Pulmonary artery endothelial cell (primary cell): ENCODE results near the gene VCL. TPM values are rescaled to one million over a fixed set of nuclear protein-coding genes. Genes with fewer than 3 reads are reported as not detected.

Source experiments
- DNase-seq: peaks from one replicate; pipeline ENCODE4 v3.0.0-alpha.2; 2011; ENCODE audit warnings: low read depth, low spot score
- total RNA-seq: library from RNA; depleted of rRNA; stranded (reverse); fragments of >200 nt; gene quantifications from 2 replicates; pipeline ENCODE4 v1.2.3, GENCODE V29; 2014

Gene VCL
- total RNA-seq, 1 donor from 2014 or later = 184 TPM

DNA sequence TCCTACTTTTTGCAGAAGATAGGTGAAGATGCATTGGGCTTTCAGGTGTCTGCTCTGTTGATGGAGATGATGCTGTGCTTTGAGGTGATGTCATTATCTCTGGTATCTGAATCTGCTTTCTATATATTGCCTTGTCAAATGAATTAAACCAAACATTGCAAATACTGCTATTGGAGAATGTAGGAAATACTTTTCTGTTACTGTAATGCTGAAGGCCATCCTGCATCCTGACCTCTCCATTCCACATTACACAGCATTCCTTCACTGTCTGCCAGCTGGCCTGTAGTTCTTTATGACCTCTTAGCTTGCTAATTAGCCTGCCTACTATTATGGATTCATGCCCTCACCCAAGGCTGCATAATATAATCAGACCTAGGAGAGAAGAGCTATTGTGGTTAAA, 73.2 kb downstream of the VCL start:
- peak; percentile 88 for DNase-seq

DNA sequence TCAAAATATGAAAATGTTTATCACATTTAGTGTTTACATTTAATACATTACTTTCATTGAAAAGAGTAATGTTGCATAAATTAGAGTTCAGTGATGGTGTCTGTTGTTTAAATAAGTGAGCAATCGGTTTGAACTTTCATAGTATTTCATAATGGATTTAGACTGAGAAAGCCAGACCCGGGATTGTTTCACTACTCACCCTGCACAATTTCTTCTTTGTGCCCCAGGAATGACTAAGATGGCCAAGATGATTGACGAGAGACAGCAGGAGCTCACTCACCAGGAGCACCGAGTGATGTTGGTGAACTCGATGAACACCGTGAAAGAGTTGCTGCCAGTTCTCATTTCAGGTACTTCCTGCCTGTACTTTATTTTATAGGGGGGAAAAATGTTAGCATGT, 74.6 kb downstream of the VCL start:
- no peak for DNase-seq

DNA sequence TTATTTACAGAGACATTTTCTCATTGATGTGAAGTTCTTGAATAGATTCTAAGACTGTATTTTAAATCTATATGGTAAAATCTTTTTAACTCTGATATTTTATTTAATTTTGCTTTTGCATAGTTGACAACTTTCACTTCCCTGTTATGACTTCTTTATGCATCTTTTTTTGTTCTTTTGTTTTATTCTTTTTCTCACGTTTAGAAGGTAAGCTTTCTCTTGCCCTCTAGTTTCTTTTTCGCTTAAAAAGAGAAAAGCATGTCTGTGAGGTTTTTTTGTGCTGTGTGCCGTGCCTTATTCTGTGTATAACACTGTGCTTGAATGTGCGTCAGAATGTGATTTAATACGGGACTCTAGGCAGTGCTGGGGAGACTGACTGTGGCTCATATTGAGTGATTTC, 78.0 kb downstream of the VCL start:
- no peak for DNase-seq

DNA sequence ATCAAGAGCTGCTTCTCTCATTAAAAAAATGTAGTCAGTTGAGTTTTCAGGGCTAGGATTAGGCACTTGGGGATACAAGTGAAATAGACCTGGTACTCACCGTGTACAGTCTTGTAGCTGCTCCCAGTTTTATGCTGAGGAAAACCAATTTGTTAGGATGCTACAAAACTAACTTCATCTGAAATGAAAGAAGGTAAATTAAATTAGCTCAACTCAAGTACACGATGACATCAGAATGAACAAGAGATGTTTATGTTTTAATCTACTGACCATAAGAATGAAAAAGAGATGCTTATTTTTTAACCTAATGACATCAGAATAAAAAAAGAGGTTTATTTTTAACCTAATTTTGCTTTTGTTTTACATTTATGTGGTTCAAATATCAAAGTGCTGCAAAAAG, 79.0 kb downstream of the VCL start:
- DNase-seq = no peak

DNA sequence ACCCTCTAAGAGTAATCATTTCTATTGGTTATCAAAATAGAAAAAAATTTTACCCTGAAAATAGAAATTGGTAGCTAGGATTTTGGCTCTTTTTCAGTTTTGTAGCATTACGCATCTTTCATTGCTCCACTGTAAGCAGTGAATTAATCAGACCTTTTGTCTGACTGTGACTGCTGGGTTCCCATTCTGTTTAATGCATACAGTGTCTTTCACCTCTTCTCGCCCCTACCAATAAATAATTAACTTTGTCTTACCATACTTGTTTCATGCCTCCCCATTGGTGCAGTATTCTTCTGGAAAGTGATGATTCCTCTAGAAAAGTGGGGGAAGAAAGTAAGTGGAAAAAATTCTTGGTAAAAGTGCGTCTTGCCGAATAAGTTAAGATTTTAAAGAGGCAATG, 79.5 kb downstream of the VCL start:
- DNase-seq = no peak

DNA sequence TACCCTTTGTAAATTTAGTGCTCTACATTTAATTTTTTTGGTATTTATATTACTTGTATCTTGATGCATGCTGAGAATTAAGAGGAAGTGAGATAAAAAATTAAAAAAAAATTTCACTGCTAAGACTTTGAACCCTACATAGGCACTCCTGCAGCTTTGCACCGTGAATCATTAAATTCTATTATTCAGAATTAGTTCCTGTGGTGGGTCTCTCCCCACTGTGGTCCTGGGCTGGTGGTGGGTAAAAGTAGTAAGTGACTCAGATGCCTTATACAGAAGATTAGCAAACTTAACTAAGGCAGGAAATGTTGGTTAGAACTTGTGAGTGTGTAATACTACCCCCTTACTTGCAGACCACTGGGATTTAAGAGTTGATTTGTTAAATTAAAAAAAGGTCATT, 80.1 kb downstream of the VCL start:
- DNase-seq = peak; percentile 27

DNA sequence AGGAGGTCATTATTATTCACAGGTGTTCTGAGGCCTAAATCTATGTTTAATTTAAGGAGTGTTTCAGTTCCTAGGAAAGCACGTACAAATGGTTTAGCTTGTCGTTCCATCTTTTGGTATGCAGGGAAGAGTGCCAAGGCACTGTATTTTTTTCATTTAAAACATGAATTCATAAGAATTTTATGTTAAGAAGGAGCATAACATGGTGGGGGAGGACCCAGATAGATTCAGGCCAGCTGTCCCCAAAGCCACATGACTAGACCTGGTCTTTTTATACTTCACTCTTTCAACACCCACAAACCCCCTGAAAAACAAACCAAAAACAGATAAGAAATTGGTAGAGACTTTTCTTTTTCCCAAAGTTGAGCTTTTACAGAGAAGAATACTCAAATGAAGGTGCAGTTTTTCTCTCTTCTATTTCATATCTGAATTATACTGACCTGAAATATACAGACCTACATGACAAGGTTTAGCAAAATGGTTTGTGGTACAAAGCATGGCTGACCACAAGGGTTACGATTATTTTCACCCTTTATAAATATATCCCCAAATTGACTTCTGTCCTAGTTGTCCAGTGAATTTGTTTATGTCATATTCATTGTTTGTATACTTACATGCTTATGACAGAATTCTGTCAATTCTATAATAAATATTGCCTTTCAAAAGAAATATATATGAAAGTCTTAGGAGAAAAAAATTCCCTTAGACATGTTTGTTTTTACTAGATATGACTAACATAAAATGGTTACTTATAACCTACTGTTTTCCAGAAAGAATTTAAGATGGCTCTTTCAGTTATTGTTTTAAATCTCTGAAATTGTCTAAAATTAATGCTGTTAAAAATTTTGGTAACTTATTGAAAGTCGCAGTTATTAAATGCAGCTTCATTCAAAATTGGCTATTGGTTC, 81.4 kb downstream of the VCL start:
- no peak for DNase-seq

DNA sequence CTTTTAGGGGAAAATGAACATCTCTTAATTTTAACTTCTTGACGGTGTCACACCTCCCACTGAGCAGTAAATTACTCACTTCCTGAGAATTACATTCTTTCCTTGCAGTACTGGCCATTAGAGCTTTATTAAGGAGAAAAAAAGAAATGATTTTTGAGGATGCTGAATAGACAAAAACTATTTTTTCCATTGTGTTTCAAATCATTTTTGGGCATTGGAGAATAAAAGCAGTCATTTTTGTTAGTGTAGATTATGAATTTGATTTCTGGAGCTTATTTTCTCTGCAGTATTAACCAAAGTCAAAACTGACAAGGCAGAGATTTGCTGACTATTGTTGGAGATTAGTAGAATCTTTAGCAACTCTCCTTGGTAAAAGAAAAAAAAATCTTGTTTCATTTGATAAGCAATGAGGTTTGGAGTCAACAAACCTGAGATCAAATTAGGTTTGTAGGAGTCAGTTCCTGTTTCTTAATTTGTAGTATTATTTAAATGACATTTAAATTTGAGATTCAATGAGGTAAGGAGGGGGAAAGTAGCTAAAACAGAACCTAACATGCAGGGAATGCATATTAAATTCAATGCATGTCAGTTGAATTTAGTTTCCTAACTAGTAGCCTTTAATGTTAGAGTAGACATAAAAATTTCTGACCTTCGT, 82.1 kb downstream of the VCL start:
- DNase-seq = no peak

DNA sequence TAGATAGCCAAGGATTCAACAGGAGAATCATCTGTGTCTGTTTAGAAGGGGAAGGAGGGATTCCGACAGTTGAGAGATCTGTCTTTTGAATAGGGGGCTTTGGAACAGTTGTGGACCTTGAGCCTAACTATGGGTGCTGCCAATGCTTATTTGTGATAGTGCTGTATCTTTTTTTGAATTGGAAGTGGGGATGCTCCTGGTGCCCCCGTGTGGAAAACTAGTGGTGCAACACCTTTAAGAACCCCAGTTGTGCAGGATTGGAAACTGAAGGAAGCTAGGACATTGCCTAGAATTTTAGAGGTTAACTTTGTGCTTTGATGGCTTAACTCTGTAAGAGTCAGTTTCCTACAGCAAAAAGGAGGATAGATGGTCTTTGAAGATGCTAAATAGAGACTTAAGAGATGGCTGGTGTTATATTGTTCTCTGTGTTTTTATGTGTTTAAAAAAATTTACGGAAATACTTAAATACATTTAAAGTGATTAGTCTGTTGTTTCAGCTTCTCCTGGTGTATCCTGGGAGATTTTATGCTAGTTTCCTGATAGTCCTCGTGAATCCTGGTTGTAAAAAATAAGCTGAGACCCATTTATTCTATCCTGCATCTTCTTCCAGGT, 83.4 kb downstream of the VCL start:
- DNase-seq = no peak

DNA sequence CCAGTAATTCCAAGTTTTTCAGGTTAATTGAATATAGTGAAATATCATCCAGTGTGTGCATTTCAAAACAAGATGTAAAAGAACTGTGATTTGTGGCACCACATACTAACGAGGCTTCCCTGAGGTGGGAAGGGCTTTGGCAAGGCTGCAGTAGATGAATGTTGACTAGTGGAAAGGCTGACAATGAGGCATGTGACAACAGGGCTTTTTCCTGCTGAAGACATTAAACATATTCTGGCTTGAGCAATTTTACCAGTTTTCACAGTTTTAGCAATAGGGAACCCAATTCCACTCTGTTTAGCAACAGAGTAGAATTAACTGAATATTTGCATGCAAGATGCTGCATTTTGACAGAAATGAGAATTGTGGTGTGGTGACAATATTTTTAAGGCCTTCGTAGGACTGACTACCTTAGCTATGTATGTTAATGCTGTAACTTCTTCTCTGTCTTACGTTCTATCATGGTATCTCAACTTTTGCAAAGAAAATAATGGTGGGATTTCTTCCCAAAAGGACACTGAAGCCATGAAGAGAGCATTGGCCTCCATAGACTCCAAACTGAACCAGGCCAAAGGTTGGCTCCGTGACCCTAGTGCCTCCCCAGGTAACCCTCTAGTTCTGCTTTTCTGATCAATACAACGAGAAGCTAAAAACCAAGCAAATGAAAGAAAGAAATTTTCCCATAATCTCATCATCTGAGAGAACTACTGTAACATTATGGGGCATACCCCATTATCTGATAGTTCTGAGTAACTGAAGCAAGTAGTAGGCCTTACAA, 84.2 kb downstream of the VCL start:
- DNase-seq = no peak

DNA sequence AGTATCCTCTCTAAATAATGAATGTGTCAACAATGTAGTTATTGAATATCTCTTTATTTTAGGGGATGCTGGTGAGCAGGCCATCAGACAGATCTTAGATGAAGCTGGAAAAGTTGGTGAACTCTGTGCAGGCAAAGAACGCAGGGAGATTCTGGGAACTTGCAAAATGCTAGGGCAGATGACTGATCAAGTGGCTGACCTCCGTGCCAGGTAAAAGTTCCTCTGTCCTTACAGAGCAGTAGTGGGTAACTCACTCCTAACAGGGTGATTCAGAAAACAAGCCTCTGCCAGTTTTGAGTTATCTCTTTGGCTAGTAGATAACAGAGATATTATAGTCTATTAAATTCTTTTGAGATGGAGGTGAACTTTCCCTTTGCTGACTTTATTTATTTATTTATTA, 85.4 kb downstream of the VCL start:
- no peak for DNase-seq

DNA sequence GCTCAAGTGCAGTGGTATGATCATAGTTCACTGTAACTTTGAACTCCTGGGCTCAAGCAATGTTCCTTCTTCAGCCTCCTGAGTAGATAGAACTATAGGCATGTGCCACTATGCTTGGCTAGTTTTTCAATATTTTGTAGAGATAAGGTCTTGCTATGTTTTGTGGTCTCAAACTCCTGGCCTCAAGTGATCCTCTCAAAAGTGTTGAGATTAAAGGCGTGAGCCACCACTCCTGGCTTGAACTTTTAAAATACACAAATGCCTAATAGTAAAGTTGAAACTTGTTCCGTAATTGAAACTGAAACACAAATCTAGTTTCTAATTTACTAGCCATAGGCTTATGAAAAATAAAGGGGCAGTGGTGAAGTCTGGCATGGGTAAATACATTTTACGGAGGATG, 87.0 kb downstream of the VCL start:
- no peak for DNase-seq

DNA sequence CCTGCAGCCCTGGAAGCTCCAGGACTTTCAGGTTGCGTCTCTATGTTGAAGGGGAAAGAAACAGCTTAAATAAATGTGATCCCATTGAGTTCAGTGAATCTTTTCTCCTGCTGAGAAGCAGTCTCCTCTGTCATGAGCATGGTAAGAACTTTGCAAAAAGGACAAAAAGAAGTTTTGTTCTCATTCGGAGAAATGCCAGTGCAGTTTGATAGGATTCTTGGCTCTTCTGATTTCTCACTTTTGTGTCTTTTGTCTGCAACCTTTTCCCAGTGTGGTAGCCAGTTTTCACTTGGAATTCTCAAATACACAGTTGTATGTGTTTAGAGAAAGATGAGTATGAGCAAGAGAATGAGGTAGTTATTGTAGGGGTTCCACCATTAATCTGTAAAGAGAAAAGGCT, 88.4 kb downstream of the VCL start:
- DNase-seq = no peak

DNA sequence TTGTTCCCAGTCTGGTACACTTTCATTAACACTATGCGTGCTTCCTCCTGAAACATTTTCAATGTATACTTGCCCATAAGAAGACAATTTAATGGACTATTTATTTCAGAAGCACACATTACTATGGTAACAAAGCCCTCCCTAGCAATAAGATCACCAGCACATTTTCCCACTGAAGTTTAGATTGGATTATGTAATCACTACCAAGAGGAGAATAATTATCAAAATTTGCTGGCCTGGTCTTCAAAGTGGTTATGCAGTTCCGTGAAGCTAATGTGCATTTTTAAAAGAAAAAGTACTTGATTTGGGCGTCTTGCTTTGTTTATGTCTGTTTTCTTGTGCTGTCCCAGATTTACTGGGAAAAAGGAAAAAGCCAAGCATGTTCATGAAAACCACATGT, 90.8 kb downstream of the VCL start:
- no peak for DNase-seq

DNA sequence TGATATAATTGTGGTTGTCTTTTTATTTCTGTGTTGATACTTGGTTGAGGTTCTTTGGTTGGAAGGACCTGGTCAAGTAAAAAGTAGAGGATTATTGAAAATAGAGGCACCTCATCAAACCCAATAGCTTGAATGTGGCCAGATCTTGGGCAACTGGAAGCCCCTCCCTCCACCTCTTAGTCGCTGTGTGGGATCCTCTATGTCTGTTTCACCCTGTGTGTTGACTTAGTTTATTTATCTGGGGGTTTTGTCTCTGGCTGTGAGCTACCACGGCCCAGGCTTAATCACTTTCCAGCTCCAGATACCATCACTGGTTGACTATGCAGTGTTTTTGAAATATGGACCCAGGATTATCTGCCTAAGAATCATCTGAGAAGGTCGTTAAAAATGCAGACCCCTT, 94.5 kb downstream of the VCL start:
- no peak for DNase-seq

DNA sequence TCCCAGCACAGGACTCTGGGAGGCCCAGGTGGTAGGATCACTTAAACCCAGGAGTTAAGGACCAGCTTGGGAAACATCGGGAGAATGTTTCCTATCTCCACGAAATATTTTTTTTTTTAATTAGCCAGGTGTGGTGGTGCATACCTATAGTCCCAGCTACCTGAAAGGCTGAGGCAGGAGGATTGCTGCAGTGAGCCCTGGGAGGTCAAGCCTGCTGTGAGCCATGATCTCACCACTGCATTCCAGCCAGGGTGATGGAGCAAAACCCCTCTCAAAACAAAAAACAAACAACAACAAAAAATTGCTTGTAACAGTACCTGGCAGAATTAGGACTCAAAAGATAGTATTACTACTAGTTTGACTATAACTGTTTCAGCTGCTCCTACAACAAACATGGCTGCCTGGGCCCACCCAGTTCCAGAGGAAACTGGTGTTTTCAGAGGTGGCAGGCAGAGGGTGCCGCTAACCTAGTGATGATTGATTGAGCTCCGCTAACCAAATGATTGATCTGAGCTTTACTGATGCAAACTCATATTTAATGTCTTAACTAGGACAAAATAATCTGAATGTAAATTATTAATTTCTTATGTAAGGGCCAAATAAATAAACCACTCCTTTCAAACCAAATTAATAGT, 95.7 kb downstream of the VCL start:
- no peak for DNase-seq

DNA sequence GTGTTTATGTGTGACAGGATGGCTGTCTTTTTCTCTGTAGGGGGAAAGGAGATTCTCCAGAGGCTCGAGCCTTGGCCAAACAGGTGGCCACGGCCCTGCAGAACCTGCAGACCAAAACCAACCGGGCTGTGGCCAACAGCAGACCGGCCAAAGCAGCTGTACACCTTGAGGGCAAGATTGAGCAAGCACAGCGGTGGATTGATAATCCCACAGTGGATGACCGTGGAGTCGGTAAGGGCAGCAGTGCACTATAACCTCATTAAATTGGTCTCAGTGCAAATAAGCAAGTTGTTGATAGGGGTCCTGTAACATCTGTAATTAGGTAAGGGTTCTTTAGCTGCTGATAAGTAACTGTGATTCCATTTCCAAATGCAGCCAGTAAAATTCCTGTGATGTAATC, 96.3 kb downstream of the VCL start:
- DNase-seq = no peak

DNA sequence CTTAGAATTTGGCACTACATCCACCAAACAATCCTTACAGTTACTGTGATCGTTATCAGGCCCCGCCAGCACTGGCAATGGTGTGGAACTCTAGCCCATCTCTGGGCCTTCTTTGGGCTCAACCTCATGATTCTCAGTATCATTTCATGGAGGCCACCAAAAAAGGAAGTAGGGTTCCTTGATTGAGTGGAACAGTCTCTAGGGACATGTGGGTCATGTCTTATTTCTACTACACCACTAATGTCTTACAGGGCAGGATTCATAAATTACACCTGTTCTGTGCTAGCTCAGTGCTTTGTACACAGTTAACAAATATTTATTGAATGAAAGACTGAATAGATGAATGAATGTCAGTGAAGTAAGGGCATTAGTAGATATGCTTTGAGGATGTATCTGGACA, 98.9 kb downstream of the VCL start:
- DNase-seq = no peak

DNA sequence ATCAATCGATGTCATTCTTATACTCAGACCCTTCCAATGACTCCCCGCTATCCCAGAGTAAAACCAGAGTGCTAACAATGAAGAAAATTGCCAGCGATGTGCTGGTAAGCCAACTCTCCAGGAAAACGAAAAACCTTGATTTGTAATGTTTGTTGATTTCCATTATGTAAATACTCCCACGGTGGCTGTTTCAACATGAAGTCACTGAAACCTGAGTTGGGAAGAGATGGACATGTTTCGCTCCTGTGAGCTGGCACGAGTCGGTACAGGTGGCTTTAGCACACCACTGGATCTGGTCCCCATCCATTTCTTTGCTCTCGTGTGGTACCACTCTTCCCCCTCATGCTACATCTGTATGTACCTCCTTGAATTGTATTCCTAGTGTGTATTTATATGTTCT, 99.9 kb downstream of the VCL start:
- no peak for DNase-seq

DNA sequence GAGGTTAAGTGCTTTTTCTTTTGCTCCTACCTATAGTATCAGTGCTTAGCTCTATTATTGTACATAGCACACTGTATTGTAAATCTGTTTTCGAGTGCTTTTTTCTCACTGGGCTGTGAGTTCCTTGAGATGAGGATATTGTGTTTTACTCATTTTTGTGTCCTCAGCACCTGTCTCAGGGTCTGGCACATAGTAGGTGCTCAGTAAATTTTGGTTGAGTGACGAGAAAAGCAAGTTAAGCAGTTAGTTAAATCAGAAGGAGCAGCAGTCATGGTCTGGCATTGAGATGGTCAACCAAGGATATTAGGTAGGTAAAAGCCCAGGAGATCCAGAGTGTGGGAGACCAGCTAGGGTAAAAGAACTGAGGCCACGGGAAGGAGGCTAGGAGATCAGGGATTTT, 101.5 kb downstream of the VCL start:
- DNase-seq = no peak

DNA sequence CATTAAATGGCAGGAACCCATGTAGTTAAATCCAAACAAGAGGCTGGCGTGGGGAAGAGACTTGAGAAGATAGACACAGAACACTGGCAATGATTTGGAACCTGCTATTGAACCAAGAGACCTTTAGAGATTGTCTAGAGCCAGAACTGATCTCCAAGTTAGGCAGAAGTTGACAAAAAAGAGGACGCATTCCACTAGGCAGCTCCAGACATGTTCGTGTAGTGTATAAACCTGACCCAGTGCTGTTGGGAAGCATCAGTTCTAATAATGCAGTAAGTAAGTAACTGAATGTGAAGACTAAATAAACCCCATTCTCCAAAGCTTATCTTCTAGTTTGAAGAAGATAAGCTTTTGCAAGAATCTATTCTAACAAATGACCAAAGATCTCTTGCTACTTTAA, 101.9 kb downstream of the VCL start:
- DNase-seq = no peak
